ENCODE data around the gene CADPS2. TPM values are rescaled to one million over a fixed set of nuclear protein-coding genes. Genes with fewer than 3 reads are reported as not detected.

CADPS2 gene
- total and polyA plus RNA-seq, 2 donors (not counting 3 experiments of a cell fraction or from before 2014, with no cell fraction given): 9.5 to 22.6 TPM

GRCh38 chr7:122616951-122617350, 269.3 kb downstream of the CADPS2 start:
- FAIRE-seq (no peak), DNase-seq (ENCODE audit: low read depth, low spot score) (peak; percentile 69)
- ChIA-PET POLR2A (no interaction called here), CTCF (interaction anchor here (1.0 to 1.6 kb wide), 3 partner anchors 17 to 187 kb away, joined by 3 read pairs; no protein-coding TSS in a partner anchor)
- no peaks in the 10 kb centered on the region for H3K9me1 ChIP-seq (replicated peaks; ENCODE audit: control insufficient read depth, extremely low read depth, insufficient read depth, low read length)
- TF ChIP-seq POLR2A (IDR thresholded peaks at IDR 0.05; ENCODE audit: low read depth, low read length) (no peak), FOS (IDR thresholded peaks at IDR 0.05; ENCODE audit: borderline replicate concordance, insufficient read depth, low read length) (no peak)
- dilution Hi-C loops (cut with MboI; ENCODE audit: extremely low pct_ligation_motif_present, low sequenced_read_pairs) (no loop called here), intact Hi-C loops (cut with micrococcal nuclease) (no loop called here)
- no peaks in the 10 kb centered on the region for H3K4me1 ChIP-seq (ENCODE audit: control insufficient read depth, extremely low read depth, insufficient read depth, low read length)
- H3K4me3 ChIP-seq (replicated peaks in 1 of 3; ENCODE audit: insufficient read depth in 1 of 3, low read depth in 1 of 3, low read length in 3 of 3): no peak overlapping the region
- BruUV-seq (replicated peaks): no TSS peak
- H3K27ac ChIP-seq (ENCODE audit: insufficient read depth, low read depth, low read length): no peak overlapping the region
- H3K9ac ChIP-seq (replicated peaks; ENCODE audit: extremely low read depth, insufficient read depth, low read length): no peak overlapping the region
- H4K20me1 ChIP-seq (replicated peaks; ENCODE audit: control insufficient read depth, extremely low read depth, insufficient read depth, low read length): no peaks in the 10 kb centered on the region
- no peaks in the 10 kb centered on the region for H3K9me3 ChIP-seq (replicated peaks; ENCODE audit: control insufficient read depth, insufficient read depth, low read length)
- no peak overlapping the region for H2AFZ ChIP-seq (ENCODE audit: low read depth, low read length)
- no peaks in the 10 kb centered on the region for H3K36me3 ChIP-seq (ENCODE audit: control insufficient read depth in 2 of 2, extremely low read depth in 1 of 2, insufficient read depth in 2 of 2, low read length in 2 of 2)
- H3K27me3 ChIP-seq (ENCODE audit: control insufficient read depth in 2 of 2, insufficient read depth in 2 of 2, low read length in 2 of 2): no peaks in the 10 kb centered on the region
- H3K4me2 ChIP-seq (ENCODE audit: insufficient read depth, low read length): no peak overlapping the region
- H3K79me2 ChIP-seq (ENCODE audit: control insufficient read depth, insufficient read depth, low read length): no peaks in the 10 kb centered on the region

GRCh38 chr7:122605929-122606328, 280.3 kb downstream of the CADPS2 start:
- Histone ChIP-seq H3K27ac (ENCODE audit: insufficient read depth, low read depth, low read length) (no peak overlapping the region), H3K4me1 (ENCODE audit: control insufficient read depth, extremely low read depth, insufficient read depth, low read length) (no peaks in the 10 kb centered on the region), H2AFZ (ENCODE audit: low read depth, low read length) (no peak overlapping the region), H3K36me3 (ENCODE audit: control insufficient read depth in 2 of 2, extremely low read depth in 1 of 2, insufficient read depth in 2 of 2, low read length in 2 of 2) (no peaks in the 10 kb centered on the region), H3K4me2 (ENCODE audit: insufficient read depth, low read length) (no peak overlapping the region), H3K79me2 (ENCODE audit: control insufficient read depth, insufficient read depth, low read length) (no peaks in the 10 kb centered on the region), H3K9me1 (replicated peaks; ENCODE audit: control insufficient read depth, extremely low read depth, insufficient read depth, low read length) (no peaks in the 10 kb centered on the region), H3K9me3 (replicated peaks; ENCODE audit: control insufficient read depth, insufficient read depth, low read length) (no peaks in the 10 kb centered on the region), H3K27me3 (ENCODE audit: control insufficient read depth in 2 of 2, insufficient read depth in 2 of 2, low read length in 2 of 2) (no peaks in the 10 kb centered on the region), H4K20me1 (replicated peaks; ENCODE audit: control insufficient read depth, extremely low read depth, insufficient read depth, low read length) (no peaks in the 10 kb centered on the region), H3K4me3 (replicated peaks in 1 of 3; ENCODE audit: insufficient read depth in 1 of 3, low read depth in 1 of 3, low read length in 3 of 3) (no peak overlapping the region), H3K9ac (replicated peaks; ENCODE audit: extremely low read depth, insufficient read depth, low read length) (no peak overlapping the region)
- FAIRE-seq (no peak), DNase-seq (ENCODE audit: low read depth, low spot score) (no peak)
- no TSS peak for BruUV-seq (replicated peaks)
- TF ChIP-seq CTCF (IDR thresholded peaks at IDR 0.05; ENCODE audit: extremely low read depth in 1 of 2, insufficient read depth in 1 of 2, low read depth in 1 of 2, low read length in 2 of 2) (no peak), MAX (IDR thresholded peaks at IDR 0.05; ENCODE audit: insufficient read depth, insufficient read length) (no peak), MYC (IDR thresholded peaks at IDR 0.05; ENCODE audit: low read depth, low read length) (no peak)
- dilution Hi-C loops (cut with MboI; ENCODE audit: extremely low pct_ligation_motif_present, low sequenced_read_pairs): no loop called here
- POLR2A ChIA-PET: no interaction called here
- intact Hi-C loops (cut with micrococcal nuclease): no loop called here
- CTCF ChIA-PET: no interaction called here
